K562 (cell line): ENCODE measurements around the gene CYS1. TPM values are rescaled to one million over a fixed set of nuclear protein-coding genes. Genes with fewer than 3 reads are reported as not detected.

Experiments
- LCOR ChIP-seq: sonication (generic); formaldehyde crosslinking; IDR thresholded peaks from 2 replicates; pipeline ENCODE4 v1.8.0; 2022; ENCODE audit warnings: mild to moderate bottlenecking, missing genetic modification reagents
- PRPF4 ChIP-seq: fragments of 200-400 bp; formaldehyde crosslinking; IDR thresholded peaks from one replicate; pipeline ENCODE4 v1.6.1; 2017; ENCODE audit warnings: low read length, low read depth, mild to moderate bottlenecking; ENCODE audit not compliant: insufficient read depth, poor library complexity, severe bottlenecking
- SMARCB1 ChIP-seq: IDR thresholded peaks from 2 replicates; pipeline ENCODE4 v1.6.1; 2011; ENCODE audit warnings: improper control_type of control experiment, low read depth; ENCODE audit not compliant: insufficient read length
- ZBTB40 ChIP-seq, 2 experiments: fragments of 450-650 bp in 1 of 2; sonication (generic) in 1 of 2; formaldehyde crosslinking in 1 of 2; IDR thresholded peaks; 2 replicates each; pipeline versions ENCODE4 v1.7.1 to v1.9.0; 2016 to 2022; ENCODE audit warnings: inconsistent platforms in 1 of 2, mild to moderate bottlenecking in 1 of 2, missing genetic modification reagents in 1 of 2
- polyA plus RNA-seq, 8 experiments: library from polyadenylated mRNA; depleted of rRNA in 4 of 8; stranded (reverse) in 5 of 8; unstranded in 3 of 8; fragments of >200 nt; fragmentation: Nextera tagmentation in 2 of 8; fragmentation: Illumina TruSeq in 1 of 8; extraction: Ambion mirVana in 2 of 8; extraction: Trizol in 1 of 8; gene quantifications; 2 replicates each; pipeline versions ENCODE4 v1.2.1 to v1.2.3, GENCODE V29; 2011 to 2014; ENCODE audit warnings: inconsistent platforms in 1 of 8, missing spikeins in 1 of 8
- total RNA-seq, 7 experiments: library from RNA; depleted of rRNA in 6 of 7; stranded (reverse); fragments of >200 nt in 6 of 7; fragmentation: Illumina TruSeq in 2 of 7; extraction: Trizol in 2 of 7; gene quantifications; 2 replicates each; pipeline versions ENCODE4 v1.2.1 to v1.2.3, GENCODE V29; 2011 to 2021; ENCODE audit warnings: low replicate concordance in 1 of 7
- TF ChIP-seq, protein P1 (sequence below): fragments of 200-800 bp; sonication (Bioruptor generic); IDR thresholded peaks from 2 replicates; pipeline ENCODE4 v1.6.1; 2017; ENCODE audit warnings: missing genetic modification characterization, missing compliant biosample characterization
- TF ChIP-seq, protein P2 (sequence below), 2 experiments: fragments of 450-650 bp; formaldehyde crosslinking in 1 of 2; IDR thresholded peaks; 2 replicates each; pipeline versions ENCODE4 v1.4.0 to v1.6.1; 2014 to 2020; ENCODE audit warnings: mild to moderate bottlenecking in 2 of 2, borderline replicate concordance in 1 of 2, low read depth in 1 of 2

The CYS1 gene
- total and polyA plus RNA-seq, 9 of the 15 experiments (the other 6 are each of a cell fraction or from before 2014, with no cell fraction given): 0.11 to 0.13 TPM; not detected in 7

DNA sequence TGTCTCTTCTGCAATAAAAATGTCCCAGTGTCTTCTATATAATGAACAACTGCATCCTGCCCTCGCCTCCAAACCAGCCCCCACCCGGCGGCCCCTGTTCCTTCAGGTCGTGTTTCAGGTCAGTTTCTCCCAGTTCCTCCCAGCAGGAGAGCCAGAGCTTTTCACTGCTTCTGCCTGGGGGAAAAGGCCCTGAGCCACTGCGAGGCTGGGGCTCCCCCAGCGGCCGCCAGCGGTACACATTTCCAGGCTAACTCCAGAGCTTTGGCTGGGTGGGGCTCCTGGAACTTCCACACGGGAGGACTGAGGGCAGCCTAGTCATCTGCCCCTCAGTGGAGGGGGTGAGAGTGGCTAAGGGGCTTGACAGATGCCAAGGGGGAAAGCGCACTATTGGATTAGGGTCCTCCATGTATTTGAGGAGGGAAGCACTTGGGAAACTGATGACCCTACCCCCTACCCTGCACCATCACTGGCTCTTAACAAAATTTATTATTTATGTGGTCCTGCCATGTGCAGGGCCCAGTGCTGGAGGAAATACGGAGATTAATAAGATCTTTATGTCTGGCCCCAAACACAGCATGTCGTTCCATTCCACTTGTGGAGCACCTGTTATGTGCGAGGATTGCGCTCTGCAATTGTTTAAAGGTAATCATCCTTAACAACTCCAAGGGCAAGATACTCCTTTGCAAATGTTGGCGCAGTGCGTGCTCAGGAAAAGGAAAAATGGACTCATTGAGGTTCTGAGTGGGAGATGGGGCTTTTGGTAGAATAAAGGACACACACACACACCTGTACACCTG, 17.3 kb upstream of the CYS1 start (continued):
- TF ChIP-seq, protein P1, sequence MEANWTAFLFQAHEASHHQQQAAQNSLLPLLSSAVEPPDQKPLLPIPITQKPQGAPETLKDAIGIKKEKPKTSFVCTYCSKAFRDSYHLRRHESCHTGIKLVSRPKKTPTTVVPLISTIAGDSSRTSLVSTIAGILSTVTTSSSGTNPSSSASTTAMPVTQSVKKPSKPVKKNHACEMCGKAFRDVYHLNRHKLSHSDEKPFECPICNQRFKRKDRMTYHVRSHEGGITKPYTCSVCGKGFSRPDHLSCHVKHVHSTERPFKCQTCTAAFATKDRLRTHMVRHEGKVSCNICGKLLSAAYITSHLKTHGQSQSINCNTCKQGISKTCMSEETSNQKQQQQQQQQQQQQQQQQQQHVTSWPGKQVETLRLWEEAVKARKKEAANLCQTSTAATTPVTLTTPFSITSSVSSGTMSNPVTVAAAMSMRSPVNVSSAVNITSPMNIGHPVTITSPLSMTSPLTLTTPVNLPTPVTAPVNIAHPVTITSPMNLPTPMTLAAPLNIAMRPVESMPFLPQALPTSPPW (CRISPR knock-in tag): peak; percentile 19; the same call in 1 of the 2 replicates
- no peak for TF ChIP-seq PRPF4
- TF ChIP-seq, protein P2, sequence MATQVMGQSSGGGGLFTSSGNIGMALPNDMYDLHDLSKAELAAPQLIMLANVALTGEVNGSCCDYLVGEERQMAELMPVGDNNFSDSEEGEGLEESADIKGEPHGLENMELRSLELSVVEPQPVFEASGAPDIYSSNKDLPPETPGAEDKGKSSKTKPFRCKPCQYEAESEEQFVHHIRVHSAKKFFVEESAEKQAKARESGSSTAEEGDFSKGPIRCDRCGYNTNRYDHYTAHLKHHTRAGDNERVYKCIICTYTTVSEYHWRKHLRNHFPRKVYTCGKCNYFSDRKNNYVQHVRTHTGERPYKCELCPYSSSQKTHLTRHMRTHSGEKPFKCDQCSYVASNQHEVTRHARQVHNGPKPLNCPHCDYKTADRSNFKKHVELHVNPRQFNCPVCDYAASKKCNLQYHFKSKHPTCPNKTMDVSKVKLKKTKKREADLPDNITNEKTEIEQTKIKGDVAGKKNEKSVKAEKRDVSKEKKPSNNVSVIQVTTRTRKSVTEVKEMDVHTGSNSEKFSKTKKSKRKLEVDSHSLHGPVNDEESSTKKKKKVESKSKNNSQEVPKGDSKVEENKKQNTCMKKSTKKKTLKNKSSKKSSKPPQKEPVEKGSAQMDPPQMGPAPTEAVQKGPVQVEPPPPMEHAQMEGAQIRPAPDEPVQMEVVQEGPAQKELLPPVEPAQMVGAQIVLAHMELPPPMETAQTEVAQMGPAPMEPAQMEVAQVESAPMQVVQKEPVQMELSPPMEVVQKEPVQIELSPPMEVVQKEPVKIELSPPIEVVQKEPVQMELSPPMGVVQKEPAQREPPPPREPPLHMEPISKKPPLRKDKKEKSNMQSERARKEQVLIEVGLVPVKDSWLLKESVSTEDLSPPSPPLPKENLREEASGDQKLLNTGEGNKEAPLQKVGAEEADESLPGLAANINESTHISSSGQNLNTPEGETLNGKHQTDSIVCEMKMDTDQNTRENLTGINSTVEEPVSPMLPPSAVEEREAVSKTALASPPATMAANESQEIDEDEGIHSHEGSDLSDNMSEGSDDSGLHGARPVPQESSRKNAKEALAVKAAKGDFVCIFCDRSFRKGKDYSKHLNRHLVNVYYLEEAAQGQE (IDR thresholded peaks at IDR 0.05; ENCODE audit: borderline replicate concordance): peak; percentile 60
- TF ChIP-seq, protein P2 (CRISPR knock-in tag; IDR thresholded peaks at IDR 0.05; ENCODE audit: low read depth): no peak
- TF ChIP-seq SMARCB1: no peak
- TF ChIP-seq ZBTB40 (IDR thresholded peaks at IDR 0.05): no peak
- no peak for TF ChIP-seq ZBTB40 (CRISPR knock-in tag; IDR thresholded peaks at IDR 0.05)
- no peak for TF ChIP-seq LCOR
